Hematopoietic multipotent progenitor cell treated with erythropoietin and hydrocortisone succinate and interleukin-3 and kit ligand, for 15 days (in vitro differentiated cells): ENCODE results near the gene ASPN.

Source experiments
- DNase-seq: peaks from one replicate; pipeline ENCODE4 v3.0.0-alpha.2; 2015; ENCODE audit warnings: low spot score

The ASPN gene

GRCh38 chr9:92468206-92468605 lies 14.1 kb downstream of the ASPN start:
- DNase-seq = no peak

GRCh38 chr9:92467511-92467910 lies 14.8 kb downstream of the ASPN start:
- no peak for DNase-seq

GRCh38 chr9:92467041-92467440 lies 15.3 kb downstream of the ASPN start:
- no peak for DNase-seq

GRCh38 chr9:92463984-92464383 lies 18.3 kb downstream of the ASPN start:
- no peak for DNase-seq

- DNase-seq = no peak
Observed at GRCh38 chr9:92463387-92463786, 18.9 kb downstream of the ASPN start.

GRCh38 chr9:92457576-92457975 lies 24.7 kb downstream of the ASPN start:
- DNase-seq = no peak

- DNase-seq = no peak
Observed at GRCh38 chr9:92455217-92455616, 27.1 kb downstream of the ASPN start.

- DNase-seq = no peak
Observed at GRCh38 chr9:92446536-92446935, 35.8 kb downstream of the ASPN start.

GRCh38 chr9:92444841-92445240 lies 37.5 kb downstream of the ASPN start:
- DNase-seq = no peak

- DNase-seq = no peak
Observed at GRCh38 chr9:92440751-92441046, 41.6 kb downstream of the ASPN start.

GRCh38 chr9:92439921-92440750 lies 42.2 kb downstream of the ASPN start:
- no peak for DNase-seq

- DNase-seq = no peak
Observed at GRCh38 chr9:92438900-92439526, 43.3 kb downstream of the ASPN start.

- DNase-seq = no peak
Observed at GRCh38 chr9:92435263-92435662, 47.0 kb downstream of the ASPN start.

- no peak for DNase-seq
Observed at GRCh38 chr9:92432972-92433548, 49.2 kb downstream of the ASPN start.

- no peak for DNase-seq
Observed at GRCh38 chr9:92432350-92432749, 50.0 kb downstream of the ASPN start.

- DNase-seq = no peak
Observed at GRCh38 chr9:92429836-92430235, 52.5 kb downstream of the ASPN start.

- no peak for DNase-seq
Observed at GRCh38 chr9:92426501-92427145, 55.7 kb downstream of the ASPN start.

- no peak for DNase-seq
Observed at GRCh38 chr9:92425474-92425873, 56.8 kb downstream of the ASPN start.

GRCh38 chr9:92424340-92424739 lies 58.0 kb downstream of the ASPN start, which contains the start of gene OMD:
OMD (minus strand) TSS chr9:92424471; CDS start chr9:92417558, 6,913 bp downstream.
- DNase-seq = no peak

- DNase-seq = no peak
Observed at GRCh38 chr9:92423612-92424011, 58.7 kb downstream of the ASPN start.

- no peak for DNase-seq
Observed at GRCh38 chr9:92422611-92423338, 59.5 kb downstream of the ASPN start.

- DNase-seq = no peak
Observed at GRCh38 chr9:92414566-92414965, 67.7 kb downstream of the ASPN start.
